Pulmonary artery endothelial cell (primary cell): ENCODE measurements around the gene C2CD2L. TPM values are rescaled to one million over a fixed set of nuclear protein-coding genes. Genes with fewer than 3 reads are reported as not detected.
"Not testable (repeated sequence)": the region's sequence is repeated elsewhere in the genome, so short reads cannot be mapped to it uniquely, and the experiment has no call there.

Experiments
- DNase-seq: peaks from one replicate; pipeline ENCODE4 v3.0.0-alpha.2; 2011; ENCODE audit warnings: low read depth, low spot score
- total RNA-seq: library from RNA; depleted of rRNA; stranded (reverse); fragments of >200 nt; gene quantifications from 2 replicates; pipeline ENCODE4 v1.2.3, GENCODE V29; 2014

C2CD2L gene
- total RNA-seq, 1 donor from 2014 or later: 2.0 TPM

GRCh38 chr11:119149018-119149785, 42.1 kb downstream of the C2CD2L start, which contains the start of gene ABCG4:
Gene ABCG4, plus strand, starts transcription at chr11:119149052. Its CDS starts 914 bp downstream, at chr11:119149966.
- no peak for DNase-seq

- no peak for DNase-seq
Observed at GRCh38 chr11:119149786-119150275, 42.7 kb downstream of the C2CD2L start.

DNA sequence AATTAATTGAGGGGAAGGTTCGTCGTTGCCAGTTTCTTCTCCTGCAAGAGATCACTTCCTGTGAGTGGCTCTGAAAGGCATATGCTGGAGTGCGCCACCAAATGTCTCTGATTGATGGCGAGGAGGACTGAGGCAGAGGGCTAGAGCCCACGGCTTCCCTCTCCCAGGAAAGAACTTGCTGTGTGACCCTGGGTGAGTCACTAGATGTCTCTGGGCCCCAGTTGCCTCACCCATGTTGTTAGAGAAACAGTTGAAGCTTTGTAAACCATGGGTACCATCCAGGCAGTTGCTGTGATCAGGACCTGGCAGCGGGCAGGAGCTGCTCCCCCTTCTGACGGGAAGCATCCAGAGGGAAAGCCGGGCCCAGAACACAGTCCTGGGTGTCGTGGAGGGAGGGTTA, 44.9 kb downstream of the C2CD2L start:
- DNase-seq: no peak

GRCh38 chr11:119152604-119153003, 45.5 kb downstream of the C2CD2L start:
- DNase-seq: no peak

DNA sequence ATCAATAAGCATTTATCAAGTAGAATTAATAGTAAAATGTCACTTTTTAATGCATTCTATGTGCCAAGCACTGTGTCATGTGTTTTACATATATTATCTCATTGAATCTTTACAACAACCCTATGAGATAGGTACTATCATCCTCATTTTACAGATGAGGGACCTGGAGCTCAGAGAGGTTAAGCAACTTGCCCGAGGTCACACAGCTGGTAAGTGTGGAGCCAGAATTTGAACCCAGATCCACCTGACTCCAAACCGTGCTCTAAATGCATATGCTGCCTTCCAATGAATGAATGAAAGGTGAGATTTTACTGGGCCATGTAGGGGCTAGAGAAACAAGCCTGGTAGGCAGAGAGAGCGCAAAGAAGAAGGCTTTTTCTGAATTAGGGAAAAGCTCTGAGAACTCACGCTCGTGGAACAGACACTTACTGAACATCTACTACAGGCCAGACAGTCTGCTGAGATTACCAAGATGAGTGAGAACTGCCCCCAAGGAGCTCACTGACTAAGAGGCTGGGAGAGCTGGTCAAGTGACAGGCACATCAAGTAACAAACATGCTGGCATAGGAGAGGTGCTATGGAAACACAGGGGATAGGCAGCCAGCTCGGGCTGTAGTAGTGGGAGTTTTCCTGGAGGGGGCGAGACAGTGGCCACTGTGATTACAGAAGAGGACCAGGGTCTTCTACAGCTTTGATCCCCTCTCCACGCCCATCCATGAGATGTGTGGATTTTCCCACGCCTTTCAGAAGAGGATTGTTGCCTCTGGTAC, 46.1 kb downstream of the C2CD2L start:
- no peak for DNase-seq

DNA sequence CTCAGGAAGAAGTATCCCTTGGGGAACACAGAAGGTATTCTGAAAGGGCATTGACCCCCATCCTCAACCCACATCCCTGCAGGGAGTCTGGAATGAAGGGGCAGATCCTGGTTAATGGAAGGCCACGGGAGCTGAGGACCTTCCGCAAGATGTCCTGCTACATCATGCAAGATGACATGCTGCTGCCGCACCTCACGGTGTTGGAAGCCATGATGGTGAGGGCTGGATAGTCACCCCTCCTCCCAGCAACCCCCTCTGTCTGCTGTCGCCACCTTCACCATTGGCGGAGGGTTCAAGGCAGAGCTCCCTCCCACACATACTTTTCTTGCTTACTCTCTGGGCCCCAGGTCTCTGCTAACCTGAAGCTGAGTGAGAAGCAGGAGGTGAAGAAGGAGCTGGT, 47.0 kb downstream of the C2CD2L start:
- DNase-seq: no peak

DNA sequence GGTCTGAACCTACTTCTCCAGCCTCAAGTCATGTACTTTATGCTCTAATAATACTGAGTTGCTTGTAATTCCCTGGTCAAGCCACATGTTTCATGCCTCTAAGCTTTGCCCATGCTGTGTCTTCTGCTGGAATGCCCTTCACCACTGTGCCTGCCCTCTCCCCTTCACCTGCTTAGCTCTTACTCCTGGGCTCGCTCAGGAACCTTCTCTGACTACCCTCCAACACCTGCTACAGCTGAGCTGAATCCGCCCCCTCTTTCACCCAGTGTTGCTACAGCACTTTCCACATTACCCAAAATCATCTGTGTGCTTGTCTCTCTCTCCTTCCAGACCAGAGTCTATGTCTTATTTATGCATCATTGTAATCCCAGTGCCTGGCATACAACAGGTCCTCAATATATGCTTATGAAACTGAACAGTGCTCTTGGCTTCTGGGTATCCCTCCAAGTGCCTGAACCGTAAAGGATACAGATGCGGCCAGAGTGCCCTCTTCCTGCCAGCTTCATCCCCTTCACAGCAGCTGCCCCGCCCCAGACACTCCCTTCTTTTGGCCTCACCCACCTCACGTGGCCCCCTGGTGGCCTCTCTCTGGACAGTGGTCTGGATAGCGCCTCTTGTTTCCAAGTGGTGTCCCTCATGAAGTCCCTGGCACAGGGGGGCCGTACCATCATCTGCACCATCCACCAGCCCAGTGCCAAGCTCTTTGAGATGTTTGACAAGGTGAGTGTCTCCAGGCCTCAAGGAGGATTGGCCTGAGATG, 48.8 kb downstream of the C2CD2L start:
- no peak for DNase-seq

DNA sequence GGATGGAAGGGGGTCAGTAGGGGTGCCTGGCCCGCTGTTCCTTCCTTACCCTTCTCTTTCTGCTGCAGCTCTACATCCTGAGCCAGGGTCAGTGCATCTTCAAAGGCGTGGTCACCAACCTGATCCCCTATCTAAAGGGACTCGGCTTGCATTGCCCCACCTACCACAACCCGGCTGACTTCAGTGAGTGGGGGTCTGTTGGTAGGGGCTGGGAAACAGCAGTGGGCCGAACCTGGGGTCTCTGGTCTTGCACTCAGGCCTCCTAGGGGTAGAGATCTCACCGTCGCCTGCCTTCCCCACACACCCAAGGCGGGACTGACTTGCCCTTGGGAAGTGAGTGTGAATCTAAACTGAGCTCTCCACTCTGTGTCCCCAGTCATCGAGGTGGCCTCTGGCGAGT, 49.4 kb downstream of the C2CD2L start:
- no peak for DNase-seq

DNA sequence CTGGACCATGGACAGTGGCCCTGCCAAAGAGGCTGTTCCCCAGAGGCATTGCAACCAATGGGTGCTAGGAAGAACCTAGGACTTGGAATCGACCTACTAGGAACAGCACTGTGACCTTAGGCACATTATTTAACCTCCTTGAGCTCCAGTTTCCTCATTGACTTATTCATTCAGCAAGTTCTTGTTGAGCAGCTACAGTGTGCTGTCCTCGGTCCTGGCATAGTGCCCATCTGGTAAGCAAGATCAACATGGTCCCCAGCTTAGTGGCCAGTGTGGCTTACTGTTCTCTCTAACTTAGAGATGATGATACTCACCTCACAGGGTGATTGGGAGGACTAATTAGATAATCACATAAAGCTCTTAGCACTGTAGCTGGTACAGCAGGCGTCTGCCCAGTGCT, 49.9 kb downstream of the C2CD2L start:
- no peak for DNase-seq

GRCh38 chr11:119158467-119158866, 51.3 kb downstream of the C2CD2L start:
- DNase-seq: no peak

- DNase-seq: no peak
Observed at GRCh38 chr11:119160151-119160550, 53.0 kb downstream of the C2CD2L start.

GRCh38 chr11:119161871-119162270, 54.7 kb downstream of the C2CD2L start:
- DNase-seq: no peak

- DNase-seq: no peak
Observed at GRCh38 chr11:119166368-119167076, 59.4 kb downstream of the C2CD2L start.

- not testable (repeated sequence) for DNase-seq
Observed at GRCh38 chr11:119167077-119167458, 59.9 kb downstream of the C2CD2L start.

DNA sequence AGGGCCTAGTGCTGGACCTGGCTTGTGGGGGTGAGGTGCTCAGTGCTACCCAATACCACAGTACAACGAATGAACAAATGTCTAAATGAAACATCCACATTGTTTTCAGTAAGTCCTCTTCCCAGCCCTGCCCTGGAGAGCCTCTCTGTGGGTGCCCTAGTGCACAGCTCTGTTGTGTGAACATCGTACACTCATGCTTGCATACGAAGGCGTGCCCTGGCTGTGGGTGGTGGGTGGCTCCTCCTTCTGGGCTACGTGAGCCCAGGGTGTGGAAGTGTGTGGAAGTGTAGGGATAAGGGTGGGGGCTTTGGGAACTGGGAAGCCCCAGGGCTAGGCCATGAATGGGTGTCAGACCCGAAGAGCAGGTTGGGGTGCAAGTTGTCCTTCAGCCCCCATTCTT, 60.8 kb downstream of the C2CD2L start:
- no peak for DNase-seq

Other genes with a start within 250 kb of the C2CD2L start
- not detected in 2 replicates for gene CXCR5, start 223.5 kb upstream of the C2CD2L start, total RNA-seq
- 8.3 and 9.1 TPM in 2 replicates for gene BCL9L, start 181.4 kb upstream of the C2CD2L start, total RNA-seq
- not detected in 2 replicates for gene UPK2, start 151.0 kb upstream of the C2CD2L start, total RNA-seq
- not detected in 2 replicates for gene FOXR1, start 135.6 kb upstream of the C2CD2L start, total RNA-seq
- gene CENATAC, start 109.2 kb upstream of the C2CD2L start, total RNA-seq: 11.6 and 13.9 TPM in 2 replicates
- 629 and 746 TPM in 2 replicates for gene RPS25, start 89.0 kb upstream of the C2CD2L start, total RNA-seq
- gene TRAPPC4, start 88.6 kb upstream of the C2CD2L start, total RNA-seq: 64.5 and 119 TPM in 2 replicates
- 15.2 and 15.4 TPM in 2 replicates for gene SLC37A4, start 76.5 kb upstream of the C2CD2L start, total RNA-seq
- 174 and 354 TPM in 2 replicates for gene HYOU1, start 50.1 kb upstream of the C2CD2L start, total RNA-seq
- 21.5 and 27.4 TPM in 2 replicates for gene VPS11, start 39.5 kb upstream of the C2CD2L start, total RNA-seq
- gene HMBS, start 22.5 kb upstream of the C2CD2L start, total RNA-seq: 7.8 and 11.0 TPM in 2 replicates
- gene DPAGT1, start 5.5 kb upstream of the C2CD2L start, total RNA-seq: 14.4 and 32.7 TPM in 2 replicates
- 15.4 and 17.7 TPM in 2 replicates for gene HINFP, start 14.2 kb downstream of the C2CD2L start, total RNA-seq
- 0.20 and 0.35 TPM in 2 replicates for gene ABCG4, start 41.7 kb downstream of the C2CD2L start, total RNA-seq
- gene NLRX1, start 61.4 kb downstream of the C2CD2L start, total RNA-seq: 10.9 and 15.5 TPM in 2 replicates
- gene NHERF4, start 78.1 kb downstream of the C2CD2L start, total RNA-seq: 0.13 TPM in 1 of 2 replicates, not detected in the other
- 11.9 and 14.8 TPM in 2 replicates for gene CBL, start 99.0 kb downstream of the C2CD2L start, total RNA-seq
- 1,937 and 2,031 TPM in 2 replicates for gene MCAM, start 209.8 kb downstream of the C2CD2L start, total RNA-seq
- gene RNF26, start 227.2 kb downstream of the C2CD2L start, total RNA-seq: 4.4 and 6.0 TPM in 2 replicates
- gene C1QTNF5, start 233.5 kb downstream of the C2CD2L start, total RNA-seq: 61.2 and 101 TPM in 2 replicates
- gene MFRP, start 239.4 kb downstream of the C2CD2L start, total RNA-seq: not detected in 2 replicates